HG03139 (cell line): ENCODE data around the gene NMRK2.
"Not testable (repeated sequence)": the region's sequence is repeated elsewhere in the genome, so short reads cannot be mapped to it uniquely, and the experiment has no call there.

Experiments
- ATAC-seq: cut with Tn5 transposase; IDR thresholded peaks from one replicate; pipeline ENCODE4 v1.9.1; 2021; ENCODE audit not compliant: unreplicated experiment

The NMRK2 gene

GRCh38 chr19:3964256-3965194 is 31.7 kb downstream of the NMRK2 start:
- ATAC-seq = no peak

- no peak for ATAC-seq
These were observed 33.5 kb downstream of the NMRK2 start for GRCh38 chr19:3966051-3967017.

GRCh38 chr19:3967983-3968382 is 35.1 kb downstream of the NMRK2 start:
- ATAC-seq = not testable (repeated sequence)

GRCh38 chr19:3968556-3969434 is 35.9 kb downstream of the NMRK2 start:
- ATAC-seq = no peak

GRCh38 chr19:3969435-3970312 is 36.8 kb downstream of the NMRK2 start:
- ATAC-seq = no peak

GRCh38 chr19:3970313-3970807 is 37.5 kb downstream of the NMRK2 start:
- ATAC-seq = no peak

- peak; percentile 92 for ATAC-seq
These were observed 38.1 kb downstream of the NMRK2 start, which contains the start of gene DAPK3 for GRCh38 chr19:3970808-3971598. Gene DAPK3, minus strand, starts transcription at chr19:3971099. Its CDS starts 1,364 bp downstream, at chr19:3969735.

GRCh38 chr19:3975144-3975543 is 42.3 kb downstream of the NMRK2 start:
- no peak for ATAC-seq

- no peak for ATAC-seq
These were observed 42.8 kb downstream of the NMRK2 start for GRCh38 chr19:3975637-3976087.

GRCh38 chr19:3976495-3977241 is 43.8 kb downstream of the NMRK2 start:
- no peak for ATAC-seq

- no peak for ATAC-seq
These were observed 44.6 kb downstream of the NMRK2 start for GRCh38 chr19:3977242-3978143.

- no peak for ATAC-seq
These were observed 45.3 kb downstream of the NMRK2 start for GRCh38 chr19:3978145-3978544.

GRCh38 chr19:3979289-3979673 is 46.4 kb downstream of the NMRK2 start:
- no peak for ATAC-seq

- ATAC-seq = no peak
These were observed 46.9 kb downstream of the NMRK2 start for GRCh38 chr19:3979674-3980352.

GRCh38 chr19:3980353-3981251 is 47.7 kb downstream of the NMRK2 start:
- ATAC-seq = no peak
